Stimulated activated CD4-positive, alpha-beta T cell treated with anti-CD3 and anti-CD28 coated beads, Interleukin-1b, Interleukin-23, amount 100 ng/mL, for 1 hour (primary cell): ENCODE results near the gene MORN4.
"Not testable (repeated sequence)": the region's sequence is repeated elsewhere in the genome, so short reads cannot be mapped to it uniquely, and the experiment has no call there.

Experiments used
- DNase-seq, 2 donors: peaks; one replicate each; pipeline ENCODE4 v3.0.0-alpha.2; 2020; ENCODE audit warnings: low read depth in 2 of 2

The MORN4 gene

GRCh38 chr10:97597778-97598177 is 35.5 kb downstream of the MORN4 start:
- no peak for DNase-seq

- no peak for DNase-seq
Observed at GRCh38 chr10:97596101-97597082, 36.9 kb downstream of the MORN4 start.

GRCh38 chr10:97593421-97593820 is 39.9 kb downstream of the MORN4 start:
- DNase-seq = no peak

GRCh38 chr10:97590748-97591495 is 42.4 kb downstream of the MORN4 start:
- no peak for DNase-seq

GRCh38 chr10:97590082-97590747 is 43.1 kb downstream of the MORN4 start:
- DNase-seq = no peak

GRCh38 chr10:97589479-97589878 is 43.8 kb downstream of the MORN4 start, which contains the start of gene C10orf62:
C10orf62 (plus strand) TSS chr10:97589721; CDS start chr10:97589898, 177 bp downstream.
- no peak for DNase-seq

GRCh38 chr10:97587183-97587582 is 46.1 kb downstream of the MORN4 start:
- no peak for DNase-seq

- DNase-seq = no peak
Observed at GRCh38 chr10:97585439-97585811, 47.9 kb downstream of the MORN4 start.

- no peak for DNase-seq
Observed at GRCh38 chr10:97584798-97585438, 48.4 kb downstream of the MORN4 start.

GRCh38 chr10:97584060-97584797 is 49.1 kb downstream of the MORN4 start, which contains the start of gene HOGA1:
HOGA1 (plus strand) TSS chr10:97584389; CDS start chr10:97584704, 315 bp downstream.
- DNase-seq = no peak

GRCh38 chr10:97583476-97583875 is 49.8 kb downstream of the MORN4 start:
- no peak for DNase-seq

GRCh38 chr10:97582169-97582568 is 51.1 kb downstream of the MORN4 start:
- no peak for DNase-seq

GRCh38 chr10:97580421-97581367 is 52.6 kb downstream of the MORN4 start:
- DNase-seq = no peak

- DNase-seq = no peak
Observed at GRCh38 chr10:97578171-97578844, 55.0 kb downstream of the MORN4 start.

GRCh38 chr10:97577701-97578100 is 55.6 kb downstream of the MORN4 start:
- no peak for DNase-seq

GRCh38 chr10:97576487-97576886 is 56.8 kb downstream of the MORN4 start:
- DNase-seq = not testable (repeated sequence)

GRCh38 chr10:97575127-97575668 is 58.1 kb downstream of the MORN4 start:
- no peak for DNase-seq

GRCh38 chr10:97574374-97575126 is 58.8 kb downstream of the MORN4 start:
- DNase-seq = no peak
